SK-N-SH (cell line): ENCODE data around the gene JAKMIP3. TPM values are rescaled to one million over a fixed set of nuclear protein-coding genes. Genes with fewer than 3 reads are reported as not detected.

Experiments used
- CTCF ChIA-PET: fragments of 300-600, 350-600 bp; formaldehyde crosslinking; extraction: SDS; loops from one replicate; lab custom pipeline; 2021; lab: Yijun Ruan, JAX
- POLR2A ChIA-PET: fragments of 350-600 bp; sonication (Branson Sonifier 250); formaldehyde crosslinking; extraction: SDS; loops from one replicate; lab custom pipeline; 2020; ENCODE audit warnings: antibody characterized with exemption, inconsistent platforms; lab: Yijun Ruan, JAX
- DNase-seq: peaks from one replicate; pipeline ENCODE4 v3.0.0; 2012
- H2AFZ ChIP-seq: fragments of 200-600 bp; sonication (generic); 2 replicates; pipeline ENCODE4 v1.8.1; 2016; ENCODE audit warnings: antibody characterized with exemption, mild to moderate bottlenecking, low read depth
- H3F3A ChIP-seq: fragments of 200-600 bp; sonication (generic); replicated peaks from 2 replicates; pipeline ENCODE3; 2016; ENCODE audit warnings: antibody characterized with exemption, mild to moderate bottlenecking; ENCODE audit not compliant: insufficient read depth
- H3K27ac ChIP-seq, 2 experiments: fragments of 200-500 bp in 1 of 2; fragments of 200-600 bp in 1 of 2; sonication (Bioruptor generic) in 1 of 2; sonication (generic), shearing (Covaris generic) in 1 of 2; 2 replicates each; pipeline versions ENCODE4 v1.5.1 to v1.6.1; 2014 to 2016; ENCODE audit warnings: low read depth in 2 of 2, inconsistent platforms in 1 of 2, low read length in 1 of 2, mild to moderate bottlenecking in 1 of 2, mixed read lengths in 1 of 2
- H3K27me3 ChIP-seq: fragments of 200-600 bp; sonication (generic), shearing (Covaris generic); 2 replicates; pipeline ENCODE4 v1.6.1; 2016; ENCODE audit warnings: mixed run types; ENCODE audit not compliant: insufficient read depth
- H3K36me3 ChIP-seq, 2 experiments: fragments of 200-500 bp in 1 of 2; fragments of 200-600 bp in 1 of 2; sonication (Bioruptor generic) in 1 of 2; sonication (generic) in 1 of 2; replicated peaks in 1 of 2; 2 replicates each; pipeline versions ENCODE3 to v1.5.1; 2014 to 2016; ENCODE audit warnings: low read length in 1 of 2, mild to moderate bottlenecking in 1 of 2; ENCODE audit not compliant: insufficient read depth in 2 of 2, control insufficient read depth in 1 of 2
- H3K4me1 ChIP-seq, 2 experiments: fragments of 200-500 bp in 1 of 2; fragments of 200-600 bp in 1 of 2; sonication (Bioruptor generic) in 1 of 2; sonication (generic), shearing (Covaris generic) in 1 of 2; 2 replicates each; pipeline versions ENCODE4 v1.5.1 to v1.6.1; 2014 to 2016; ENCODE audit warnings: low read depth in 1 of 2, low read length in 1 of 2, mixed run types in 1 of 2; ENCODE audit not compliant: insufficient read depth in 2 of 2, control insufficient read depth in 1 of 2
- H3K4me2 ChIP-seq: fragments of 200-600 bp; sonication (generic), shearing (Covaris generic); 2 replicates; pipeline ENCODE4 v1.6.1; 2017; ENCODE audit warnings: mixed run types
- H3K4me3 ChIP-seq, 2 experiments: fragments of 200-500 bp in 1 of 2; fragments of 200-600 bp in 1 of 2; sonication (Bioruptor generic) in 1 of 2; sonication (generic), shearing (Covaris generic) in 1 of 2; 2 replicates each; pipeline versions ENCODE4 v1.5.1 to v1.8.1; 2014 to 2016; ENCODE audit warnings: low read depth in 2 of 2, inconsistent platforms in 1 of 2, low read length in 1 of 2, mild to moderate bottlenecking in 1 of 2, mixed read lengths in 1 of 2, moderate library complexity in 1 of 2
- H3K79me2 ChIP-seq: fragments of 200-600 bp; sonication (generic); 2 replicates; pipeline ENCODE4 v1.8.1; 2017; ENCODE audit warnings: mild to moderate bottlenecking; ENCODE audit not compliant: insufficient read depth
- H3K9ac ChIP-seq: fragments of 200-600 bp; sonication (generic); 2 replicates; pipeline ENCODE4 v1.6.1; 2017; ENCODE audit warnings: mixed run types
- H3K9me2 ChIP-seq: fragments of 200-600 bp; sonication (generic); 2 replicates; pipeline ENCODE4 v1.6.1; 2017; ENCODE audit warnings: mixed run types
- H3K9me3 ChIP-seq: fragments of 200-600 bp; sonication (generic); 2 replicates; pipeline ENCODE4 v1.6.1; 2017; ENCODE audit warnings: mixed run types, mild to moderate bottlenecking, moderate library complexity
- H4K20me1 ChIP-seq: fragments of 200-600 bp; sonication (generic); 2 replicates; pipeline ENCODE4 v1.6.1; 2017; ENCODE audit warnings: mild to moderate bottlenecking, mixed run types; ENCODE audit not compliant: insufficient read depth
- CHD2 ChIP-seq: fragments of 150-350 bp; IDR thresholded peaks from 2 replicates; pipeline ENCODE4 v1.6.1; 2018; ENCODE audit warnings: low read length; ENCODE audit not compliant: partially characterized antibody
- EZH2phosphoT487 ChIP-seq: fragments of 200-600 bp; sonication (generic); IDR thresholded peaks from 2 replicates; pipeline ENCODE4 v1.6.1; 2017; ENCODE audit warnings: low read depth, mixed run types, mild to moderate bottlenecking, antibody characterized with exemption, moderate library complexity, borderline replicate concordance
- FOSL2 ChIP-seq: IDR thresholded peaks from 2 replicates; pipeline ENCODE4 v1.4.0; 2012; ENCODE audit warnings: low read depth, mild to moderate bottlenecking, moderate library complexity, borderline replicate concordance
- FOXM1 ChIP-seq: IDR thresholded peaks from 2 replicates; pipeline ENCODE4 v1.4.0; 2012; ENCODE audit warnings: low read depth, mild to moderate bottlenecking
- GABPA ChIP-seq: IDR thresholded peaks from 2 replicates; pipeline ENCODE4 v1.4.0; 2012; ENCODE audit warnings: low read depth, mild to moderate bottlenecking
- GATA2 ChIP-seq: sonication (generic); formaldehyde crosslinking; IDR thresholded peaks from 2 replicates; pipeline ENCODE4 v1.5.0; 2020; ENCODE audit warnings: mild to moderate bottlenecking, missing genetic modification reagents
- JUND ChIP-seq: IDR thresholded peaks from 2 replicates; pipeline ENCODE4 v1.4.0; 2012
- MEF2A ChIP-seq: IDR thresholded peaks from 2 replicates; pipeline ENCODE4 v1.4.0; 2012; ENCODE audit warnings: low read depth, borderline replicate concordance
- MXI1 ChIP-seq: IDR thresholded peaks from 2 replicates; pipeline ENCODE4 v1.6.1; 2012; ENCODE audit warnings: mild to moderate bottlenecking, low read depth, low read length, improper control_type of control experiment
- NFIC ChIP-seq: IDR thresholded peaks from 2 replicates; pipeline ENCODE4 v1.4.0; 2012; ENCODE audit warnings: borderline replicate concordance
- NRF1 ChIP-seq: IDR thresholded peaks from 2 replicates; pipeline ENCODE4 v1.6.1; 2012; ENCODE audit warnings: low read depth, mild to moderate bottlenecking, low read length
- POLR2AphosphoS5 ChIP-seq: IDR thresholded peaks from 2 replicates; pipeline ENCODE4 v1.6.1; 2012; ENCODE audit warnings: low read depth, low read length
- RAD21 ChIP-seq: IDR thresholded peaks from 2 replicates; pipeline ENCODE4 v1.6.1; 2012; ENCODE audit warnings: mild to moderate bottlenecking, low read length
- RCOR1 ChIP-seq: fragments of 150-350 bp; IDR thresholded peaks from 2 replicates; pipeline ENCODE4 v1.6.1; 2017; ENCODE audit warnings: antibody characterized with exemption, low read length
- RXRA ChIP-seq: IDR thresholded peaks from 2 replicates; pipeline ENCODE4 v1.4.0; 2012; ENCODE audit warnings: low read depth, mild to moderate bottlenecking, borderline replicate concordance
- SIN3A ChIP-seq: IDR thresholded peaks from 2 replicates; pipeline ENCODE4 v1.6.1; 2012; ENCODE audit warnings: low read depth, mild to moderate bottlenecking, low read length, moderate library complexity, borderline replicate concordance
- TAF1 ChIP-seq: IDR thresholded peaks from 2 replicates; pipeline ENCODE4 v1.6.1; 2012; ENCODE audit warnings: low read depth, mild to moderate bottlenecking, low read length, moderate library complexity, borderline replicate concordance
- TCF12 ChIP-seq: IDR thresholded peaks from 2 replicates; pipeline ENCODE4 v1.4.0; 2012
- USF2 ChIP-seq: fragments of 150-350 bp; IDR thresholded peaks from 2 replicates; pipeline ENCODE4 v1.6.1; 2017; ENCODE audit warnings: antibody characterized with exemption, low read length, low read depth, borderline replicate concordance
- YY1 ChIP-seq: IDR thresholded peaks from 2 replicates; pipeline ENCODE4 v1.4.0; 2012; ENCODE audit warnings: low read depth, mild to moderate bottlenecking
- WGBS: methylation state at CpG from one replicate; pipeline ENCODE4 v1.1.6; 2017; ENCODE audit warnings: low lambda C conversion rate; 5-methylcytosine and 5-hydroxymethylcytosine counted together
- polyA plus RNA-seq, 3 experiments: library from polyadenylated mRNA; depleted of rRNA; stranded (reverse); fragments of >200 nt; gene quantifications; 2 replicates each; pipeline ENCODE4 v1.2.3, GENCODE V29; 2012
- TF ChIP-seq, protein P1 (sequence below): IDR thresholded peaks from 2 replicates; pipeline ENCODE4 v1.4.0; 2012; ENCODE audit warnings: low read depth
- TF ChIP-seq, protein P2 (sequence below): IDR thresholded peaks from 2 replicates; pipeline ENCODE4 v1.6.1; 2012; ENCODE audit warnings: mild to moderate bottlenecking, low read depth, low read length, moderate library complexity
- TF ChIP-seq, protein P3 (sequence below): IDR thresholded peaks from 2 replicates; pipeline ENCODE4 v1.4.0; 2012; ENCODE audit warnings: low read depth, borderline replicate concordance

JAKMIP3 gene
- polyA plus RNA-seq, 1 of the 3 experiments (the other 2 are of a cell fraction) = 0.02 TPM

GRCh38 chr10:132027423-132027983 lies 38.2 kb upstream of the JAKMIP3 start:
- POLR2A ChIA-PET = no interaction called here
- no peak overlapping the region for H3K4me2 ChIP-seq
- no peaks in the 10 kb centered on the region for H4K20me1 ChIP-seq
- H3K4me3 ChIP-seq = no peak overlapping the region
- no peaks in the 10 kb centered on the region for H3K9me2 ChIP-seq
- H3K9me3 ChIP-seq = no peaks in the 10 kb centered on the region
- H2AFZ ChIP-seq = no peak overlapping the region
- TF ChIP-seq JUND (no peak), POLR2AphosphoS5 (no peak), SIN3A (no peak), RXRA (no peak), MXI1 (no peak), RAD21 (no peak), GABPA (no peak), TCF12 (no peak), EZH2phosphoT487 (no peak), RCOR1 (no peak), NRF1 (no peak), YY1 (no peak)
- TF ChIP-seq, protein P1, sequence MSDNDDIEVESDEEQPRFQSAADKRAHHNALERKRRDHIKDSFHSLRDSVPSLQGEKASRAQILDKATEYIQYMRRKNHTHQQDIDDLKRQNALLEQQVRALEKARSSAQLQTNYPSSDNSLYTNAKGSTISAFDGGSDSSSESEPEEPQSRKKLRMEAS = no peak
- TF ChIP-seq, protein P2, sequence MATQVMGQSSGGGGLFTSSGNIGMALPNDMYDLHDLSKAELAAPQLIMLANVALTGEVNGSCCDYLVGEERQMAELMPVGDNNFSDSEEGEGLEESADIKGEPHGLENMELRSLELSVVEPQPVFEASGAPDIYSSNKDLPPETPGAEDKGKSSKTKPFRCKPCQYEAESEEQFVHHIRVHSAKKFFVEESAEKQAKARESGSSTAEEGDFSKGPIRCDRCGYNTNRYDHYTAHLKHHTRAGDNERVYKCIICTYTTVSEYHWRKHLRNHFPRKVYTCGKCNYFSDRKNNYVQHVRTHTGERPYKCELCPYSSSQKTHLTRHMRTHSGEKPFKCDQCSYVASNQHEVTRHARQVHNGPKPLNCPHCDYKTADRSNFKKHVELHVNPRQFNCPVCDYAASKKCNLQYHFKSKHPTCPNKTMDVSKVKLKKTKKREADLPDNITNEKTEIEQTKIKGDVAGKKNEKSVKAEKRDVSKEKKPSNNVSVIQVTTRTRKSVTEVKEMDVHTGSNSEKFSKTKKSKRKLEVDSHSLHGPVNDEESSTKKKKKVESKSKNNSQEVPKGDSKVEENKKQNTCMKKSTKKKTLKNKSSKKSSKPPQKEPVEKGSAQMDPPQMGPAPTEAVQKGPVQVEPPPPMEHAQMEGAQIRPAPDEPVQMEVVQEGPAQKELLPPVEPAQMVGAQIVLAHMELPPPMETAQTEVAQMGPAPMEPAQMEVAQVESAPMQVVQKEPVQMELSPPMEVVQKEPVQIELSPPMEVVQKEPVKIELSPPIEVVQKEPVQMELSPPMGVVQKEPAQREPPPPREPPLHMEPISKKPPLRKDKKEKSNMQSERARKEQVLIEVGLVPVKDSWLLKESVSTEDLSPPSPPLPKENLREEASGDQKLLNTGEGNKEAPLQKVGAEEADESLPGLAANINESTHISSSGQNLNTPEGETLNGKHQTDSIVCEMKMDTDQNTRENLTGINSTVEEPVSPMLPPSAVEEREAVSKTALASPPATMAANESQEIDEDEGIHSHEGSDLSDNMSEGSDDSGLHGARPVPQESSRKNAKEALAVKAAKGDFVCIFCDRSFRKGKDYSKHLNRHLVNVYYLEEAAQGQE = no peak
- no peaks in the 10 kb centered on the region for H3F3A ChIP-seq
- peaks cover 0 to 9% of the 10 kb centered on the region in 2 experiments; a peak in 1 of 4 replicates for H3K4me1 ChIP-seq
- DNase-seq = no peak
- no peak overlapping the region for H3K9ac ChIP-seq
- WGBS = 13% methylated on average over 3 of the region's 3 CpGs
- no peaks in the 10 kb centered on the region; the same call in 1 of the 2 replicates for H3K27me3 ChIP-seq
- H3K36me3 ChIP-seq = no peaks in the 10 kb centered on the region
- no peaks in the 10 kb centered on the region for H3K79me2 ChIP-seq
- no peak overlapping the region for H3K27ac ChIP-seq
- CTCF ChIA-PET = no interaction called here

DNA sequence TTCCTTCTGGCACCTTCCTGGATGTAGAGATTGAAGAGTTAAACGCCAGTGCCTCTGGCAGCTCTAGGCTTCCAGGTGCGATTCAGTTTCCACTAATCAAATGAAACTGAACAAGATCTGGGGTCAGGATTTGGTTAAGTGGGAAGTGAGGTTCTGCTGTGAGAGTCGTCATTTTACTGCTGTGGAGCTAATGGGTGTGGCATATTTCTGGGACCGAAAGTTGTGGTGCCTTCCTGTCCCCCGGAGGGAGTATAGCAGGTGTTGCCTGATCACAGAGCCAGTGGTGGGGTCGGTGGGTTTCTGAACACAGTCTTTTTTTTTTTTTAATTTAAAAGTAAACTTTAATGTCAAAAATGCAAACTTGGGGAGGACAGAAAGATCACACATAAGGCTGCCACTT lies 37.0 kb upstream of the JAKMIP3 start:
- Histone ChIP-seq H2AFZ (no peak overlapping the region), H3K79me2 (no peaks in the 10 kb centered on the region), H3K4me1 (peaks cover 0 to 4% of the 10 kb centered on the region in 2 experiments; a peak in 1 of 4 replicates), H3K36me3 (no peaks in the 10 kb centered on the region), H3K4me2 (no peak overlapping the region), H3K9me3 (no peaks in the 10 kb centered on the region), H3K4me3 (no peak overlapping the region), H3K27me3 (no peaks in the 10 kb centered on the region; the same call in 1 of the 2 replicates), H4K20me1 (no peaks in the 10 kb centered on the region), H3K9me2 (no peaks in the 10 kb centered on the region), H3K27ac (no peak overlapping the region), H3F3A (no peaks in the 10 kb centered on the region), H3K9ac (no peak overlapping the region)
- DNase-seq = no peak
- TF ChIP-seq EZH2phosphoT487 (no peak), RAD21 (no peak), MEF2A (no peak), TAF1 (no peak), CHD2 (no peak), GABPA (no peak), FOXM1 (no peak), TCF12 (no peak), FOSL2 (no peak), RXRA (no peak), USF2 (no peak), RCOR1 (no peak), JUND (no peak), NRF1 (no peak), SIN3A (no peak), NFIC (no peak), GATA2 (CRISPR knock-in tag) (no peak)
- TF ChIP-seq, protein P1 = no peak
- TF ChIP-seq, protein P3, sequence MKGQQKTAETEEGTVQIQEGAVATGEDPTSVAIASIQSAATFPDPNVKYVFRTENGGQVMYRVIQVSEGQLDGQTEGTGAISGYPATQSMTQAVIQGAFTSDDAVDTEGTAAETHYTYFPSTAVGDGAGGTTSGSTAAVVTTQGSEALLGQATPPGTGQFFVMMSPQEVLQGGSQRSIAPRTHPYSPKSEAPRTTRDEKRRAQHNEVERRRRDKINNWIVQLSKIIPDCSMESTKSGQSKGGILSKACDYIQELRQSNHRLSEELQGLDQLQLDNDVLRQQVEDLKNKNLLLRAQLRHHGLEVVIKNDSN = no peak
- 22% methylated on average over 6 of the region's 6 CpGs for WGBS
- ChIA-PET POLR2A (no interaction called here), CTCF (no interaction called here)
